Mammary epithelial cell (primary cell): ENCODE results near the gene BTLA.

Experiments
- CTCF ChIP-seq, 2 donors: IDR thresholded peaks in 1 of 2; conservative IDR thresholded peaks in 1 of 2; 2 replicates each; pipeline ENCODE4 v1.5.1; 2011 to 2012; ENCODE audit warnings: inconsistent platforms in 2 of 2, low read length in 2 of 2, mild to moderate bottlenecking in 2 of 2, control low read depth in 1 of 2, low read depth in 1 of 2; ENCODE audit not compliant: insufficient read depth in 1 of 2; ENCODE audit errors: extremely low read depth in 1 of 2
- EZH2 ChIP-seq: IDR thresholded peaks from 2 replicates; pipeline ENCODE4 v1.6.1; 2012; ENCODE audit warnings: low read length, inconsistent platforms, borderline replicate concordance

DNA sequence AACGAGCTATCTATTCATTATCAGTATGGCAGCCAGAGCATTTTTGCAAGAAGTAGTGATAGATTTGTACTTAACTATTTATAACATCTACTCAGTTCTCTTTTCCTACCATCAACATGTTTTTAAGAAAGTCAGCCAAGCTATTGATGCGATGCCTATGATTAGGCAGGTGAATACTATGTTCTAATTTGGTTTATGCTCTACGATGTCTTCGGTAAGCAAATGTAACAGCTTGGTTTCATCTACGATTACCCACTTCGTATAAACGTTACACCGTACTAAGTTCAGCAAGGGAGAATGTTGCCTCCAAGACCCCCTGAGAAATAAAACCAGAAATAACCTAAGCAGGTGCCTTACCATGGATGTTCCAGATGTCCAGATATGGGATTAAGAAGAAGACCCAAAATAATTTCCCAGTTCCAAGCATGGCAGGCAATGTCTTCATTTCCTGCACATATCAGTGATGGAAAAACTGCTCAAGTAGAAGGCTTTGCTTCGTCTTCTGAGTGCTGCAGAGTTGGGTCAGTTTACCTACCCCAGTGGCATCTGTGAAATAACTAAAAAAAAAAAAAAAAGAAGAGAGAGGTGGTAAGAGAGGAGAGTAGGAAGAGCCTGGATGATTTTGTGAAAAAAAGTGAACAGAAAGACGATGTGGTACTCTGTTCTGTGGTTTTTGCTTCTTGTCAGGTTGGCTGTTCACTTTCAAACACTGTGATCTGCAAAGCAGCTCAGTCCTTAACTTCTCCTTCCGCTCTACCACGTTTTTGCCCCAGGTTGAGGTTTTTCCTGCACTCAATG lies at the start of gene BTLA:
- TF ChIP-seq CTCF (conservative IDR thresholded peaks at IDR 0.05 in 1 of 2, IDR thresholded peaks at IDR 0.05 in 1 of 2; ENCODE audit: extremely low read depth in 1 of 2, insufficient read depth in 1 of 2, low read depth in 1 of 2, low read length in 2 of 2) (no peak), EZH2 (no peak)
